ENCODE measurements around the gene CFAP126. TPM values are rescaled to one million over a fixed set of nuclear protein-coding genes. Genes with fewer than 3 reads are reported as not detected.
A peak's percentile ranks its signal among the peaks of the same experiment; 100 is the strongest.

The CFAP126 gene
- total RNA-seq, 1 donor from 2014 or later: not detected

GRCh38 chr1:161374373-161374772, 6.7 kb upstream of the CFAP126 start:
- no peaks in the 10 kb centered on the region for H3K36me3 Mint-ChIP-seq (ENCODE audit: unreplicated experiment)
- H3K4me1 Mint-ChIP-seq (ENCODE audit: unreplicated experiment): no peaks in the 10 kb centered on the region
- peak; percentile 43 for TF ChIP-seq CTCF (IDR thresholded peaks at IDR 0.05)
- H3K27ac Mint-ChIP-seq (ENCODE audit: unreplicated experiment): no peak overlapping the region
- no peak for DNase-seq (ENCODE audit: extremely low spot score, unreplicated experiment)
- no peaks in the 10 kb centered on the region for H3K27me3 Mint-ChIP-seq (ENCODE audit: unreplicated experiment)
- no peaks in the 10 kb centered on the region for H3K9me3 Mint-ChIP-seq (ENCODE audit: unreplicated experiment)
- no peak overlapping the region for H3K4me3 Mint-ChIP-seq (ENCODE audit: unreplicated experiment)

DNA sequence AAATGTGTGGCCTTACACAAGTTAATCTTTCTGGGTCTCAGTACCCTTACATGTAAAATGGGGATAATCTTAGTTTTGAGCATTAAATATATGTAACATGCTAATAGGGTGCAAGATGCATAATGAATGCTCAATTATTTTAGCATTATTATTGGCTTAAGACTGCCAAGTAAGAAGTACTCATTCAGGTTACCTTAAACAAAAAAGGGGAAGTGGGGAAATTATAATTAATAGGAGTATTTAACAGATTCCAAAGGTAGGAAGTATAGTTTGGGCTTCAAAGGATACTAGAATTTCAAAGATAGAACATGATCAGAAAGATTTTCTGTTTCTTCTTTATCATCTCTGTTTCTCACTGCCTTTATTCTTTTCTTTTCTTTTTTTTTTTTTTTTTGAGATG, 5.8 kb upstream of the CFAP126 start:
- H3K9me3 Mint-ChIP-seq (ENCODE audit: unreplicated experiment): no peaks in the 10 kb centered on the region
- H3K36me3 Mint-ChIP-seq (ENCODE audit: unreplicated experiment): no peaks in the 10 kb centered on the region
- H3K4me3 Mint-ChIP-seq (ENCODE audit: unreplicated experiment): no peak overlapping the region
- no peak for TF ChIP-seq CTCF (IDR thresholded peaks at IDR 0.05)
- H3K4me1 Mint-ChIP-seq (ENCODE audit: unreplicated experiment): no peaks in the 10 kb centered on the region
- no peaks in the 10 kb centered on the region for H3K27me3 Mint-ChIP-seq (ENCODE audit: unreplicated experiment)
- H3K27ac Mint-ChIP-seq (ENCODE audit: unreplicated experiment): no peak overlapping the region
- no peak for DNase-seq (ENCODE audit: extremely low spot score, unreplicated experiment)

DNA sequence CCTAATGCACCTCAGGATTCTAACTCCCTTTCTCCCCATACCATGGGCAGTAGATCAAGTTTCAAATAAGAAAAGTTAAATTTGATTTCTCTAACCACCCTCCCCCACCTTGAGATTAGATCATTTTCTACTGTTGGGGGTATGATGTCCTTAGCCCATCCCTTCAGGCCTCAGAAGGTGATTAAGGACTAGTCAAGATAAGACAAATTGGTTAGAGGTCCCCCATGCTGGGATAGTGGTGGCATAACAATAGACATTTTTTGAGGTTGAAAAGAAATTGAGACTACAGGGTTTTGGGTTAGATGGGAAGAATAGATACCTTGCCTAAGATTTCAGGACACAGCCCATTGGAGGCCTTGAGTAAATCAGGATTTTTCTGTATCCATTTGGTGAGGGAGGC, 2.5 kb downstream of the CFAP126 start:
- Mint-ChIP-seq H3K4me3 (ENCODE audit: unreplicated experiment) (no peak overlapping the region), H3K36me3 (ENCODE audit: unreplicated experiment) (peaks cover 23% of the 10 kb centered on the region), H3K27ac (ENCODE audit: unreplicated experiment) (no peak overlapping the region), H3K27me3 (ENCODE audit: unreplicated experiment) (no peaks in the 10 kb centered on the region), H3K9me3 (ENCODE audit: unreplicated experiment) (no peaks in the 10 kb centered on the region), H3K4me1 (ENCODE audit: unreplicated experiment) (peaks cover 6% of the 10 kb centered on the region)
- TF ChIP-seq CTCF (IDR thresholded peaks at IDR 0.05): no peak
- DNase-seq (ENCODE audit: extremely low spot score, unreplicated experiment): no peak

DNA sequence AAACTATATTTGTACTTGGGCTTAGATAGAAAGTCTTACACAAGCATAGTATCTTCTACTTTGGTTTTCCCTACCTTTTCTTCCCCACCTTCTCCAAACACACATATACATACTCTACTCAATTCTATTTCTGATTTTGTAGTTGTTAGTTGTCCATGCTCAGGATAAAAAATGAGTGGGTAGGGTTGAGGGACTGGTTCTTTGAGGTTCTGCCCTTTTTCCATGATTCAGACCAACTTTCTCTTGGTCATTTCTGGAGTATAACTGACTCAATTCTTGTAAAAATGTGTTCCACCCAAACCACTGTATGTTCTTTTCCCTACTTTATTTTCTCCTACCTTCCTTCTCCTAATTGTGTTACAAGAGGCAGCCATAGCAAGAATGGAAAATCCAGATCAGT, 3.3 kb downstream of the CFAP126 start:
- no peaks in the 10 kb centered on the region for H3K27me3 Mint-ChIP-seq (ENCODE audit: unreplicated experiment)
- H3K9me3 Mint-ChIP-seq (ENCODE audit: unreplicated experiment): no peaks in the 10 kb centered on the region
- no peak overlapping the region for H3K4me3 Mint-ChIP-seq (ENCODE audit: unreplicated experiment)
- no peak for DNase-seq (ENCODE audit: extremely low spot score, unreplicated experiment)
- H3K36me3 Mint-ChIP-seq (ENCODE audit: unreplicated experiment): peaks cover 27% of the 10 kb centered on the region
- peaks cover 6% of the 10 kb centered on the region for H3K4me1 Mint-ChIP-seq (ENCODE audit: unreplicated experiment)
- no peak for TF ChIP-seq CTCF (IDR thresholded peaks at IDR 0.05)
- no peak overlapping the region for H3K27ac Mint-ChIP-seq (ENCODE audit: unreplicated experiment)

GRCh38 chr1:161359291-161359690, 8.4 kb downstream of the CFAP126 start:
- DNase-seq (ENCODE audit: extremely low spot score, unreplicated experiment): no peak
- no peak overlapping the region for H3K27ac Mint-ChIP-seq (ENCODE audit: unreplicated experiment)
- H3K4me3 Mint-ChIP-seq (ENCODE audit: unreplicated experiment): no peak overlapping the region
- H3K4me1 Mint-ChIP-seq (ENCODE audit: unreplicated experiment): no peaks in the 10 kb centered on the region
- H3K9me3 Mint-ChIP-seq (ENCODE audit: unreplicated experiment): no peaks in the 10 kb centered on the region
- H3K36me3 Mint-ChIP-seq (ENCODE audit: unreplicated experiment): peaks cover 28% of the 10 kb centered on the region
- no peaks in the 10 kb centered on the region for H3K27me3 Mint-ChIP-seq (ENCODE audit: unreplicated experiment)
- TF ChIP-seq CTCF (IDR thresholded peaks at IDR 0.05): no peak

Data from osteocyte (in vitro differentiated cells).